Esophagus muscularis mucosa (tissue), 4 donors: ENCODE data around the gene ATP2B2.

Source experiments
- CTCF ChIP-seq, 3 experiments: fragments of 200-600 bp in 2 of 3; fragments of 450-650 bp in 1 of 3; sonication (generic) in 2 of 3; IDR thresholded peaks; one replicate each; pipeline ENCODE4 v1.5.1; 2017 to 2019; ENCODE audit warnings: antibody characterized with exemption in 3 of 3, mild to moderate bottlenecking in 2 of 3, moderate library complexity in 1 of 3
- EP300 ChIP-seq: sonication (generic); formaldehyde crosslinking; IDR thresholded peaks from one replicate; pipeline ENCODE4 v1.6.1; 2017; ENCODE audit warnings: antibody characterized with exemption
- POLR2A ChIP-seq: fragments of 450-650 bp; IDR thresholded peaks from one replicate; pipeline ENCODE4 v1.6.1; 2017; ENCODE audit warnings: antibody characterized with exemption, moderate library complexity, mild to moderate bottlenecking, low read depth
- POLR2AphosphoS5 ChIP-seq, 2 donors: sonication (generic); formaldehyde crosslinking; IDR thresholded peaks; one replicate each; pipeline ENCODE4 v1.6.1; 2017; ENCODE audit warnings: antibody characterized with exemption in 2 of 2

- TF ChIP-seq POLR2A, result no peak
- no peak for TF ChIP-seq CTCF (IDR thresholded peaks at IDR 0.05)
- no peak for TF ChIP-seq POLR2AphosphoS5 (IDR thresholded peaks at IDR 0.05)
- no peak for TF ChIP-seq EP300
These were observed 129.0 kb downstream of the ATP2B2 start for GRCh38 chr3:10376353-10376752.
